Muscle layer of colon (tissue), 2 donors: ENCODE measurements around the gene DNM1.

ENCODE experiments used
- H3K27ac ChIP-seq: one replicate; pipeline ENCODE4 v1.7.0; 2013; ENCODE audit warnings: low read depth, mild to moderate bottlenecking, low read length, moderate library complexity
- H3K27me3 ChIP-seq, 2 donors: one replicate each; pipeline ENCODE4 v1.7.0; 2013; ENCODE audit warnings: low read length in 2 of 2, mild to moderate bottlenecking in 2 of 2; ENCODE audit not compliant: insufficient read depth in 2 of 2, control insufficient read depth in 1 of 2
- H3K36me3 ChIP-seq: one replicate; pipeline ENCODE4 v1.7.0; 2013; ENCODE audit warnings: mild to moderate bottlenecking, low read length; ENCODE audit not compliant: insufficient read depth
- H3K4me1 ChIP-seq: one replicate; pipeline ENCODE4 v1.7.0; 2013; ENCODE audit warnings: mild to moderate bottlenecking, low read length; ENCODE audit not compliant: insufficient read depth
- H3K4me3 ChIP-seq, 2 donors: one replicate each; pipeline ENCODE4 v1.7.0; 2013; ENCODE audit warnings: low read length in 2 of 2, low read depth in 1 of 2, mild to moderate bottlenecking in 1 of 2, moderate library complexity in 1 of 2
- H3K9ac ChIP-seq: one replicate; pipeline ENCODE4 v1.7.0; 2013; ENCODE audit warnings: low read length
- H3K9me3 ChIP-seq: one replicate; pipeline ENCODE4 v1.7.0; 2013; ENCODE audit warnings: mild to moderate bottlenecking, low read length
- donor health status: abdominal sarcoma.
- donor health status: Adenocarcinoma of cecum.

Gene DNM1

GRCh38 chr9:128257907-128258306 is 54.7 kb downstream of the DNM1 start:
- Histone ChIP-seq H3K9ac (no peak overlapping the region), H3K36me3 (peaks cover 61% of the 10 kb centered on the region), H3K27me3 (peaks cover 0 to 3% of the 10 kb centered on the region in 2 donors), H3K4me3 (no peak overlapping the region), H3K4me1 (no peaks in the 10 kb centered on the region), H3K9me3 (no peaks in the 10 kb centered on the region), H3K27ac (no peak overlapping the region)

DNA sequence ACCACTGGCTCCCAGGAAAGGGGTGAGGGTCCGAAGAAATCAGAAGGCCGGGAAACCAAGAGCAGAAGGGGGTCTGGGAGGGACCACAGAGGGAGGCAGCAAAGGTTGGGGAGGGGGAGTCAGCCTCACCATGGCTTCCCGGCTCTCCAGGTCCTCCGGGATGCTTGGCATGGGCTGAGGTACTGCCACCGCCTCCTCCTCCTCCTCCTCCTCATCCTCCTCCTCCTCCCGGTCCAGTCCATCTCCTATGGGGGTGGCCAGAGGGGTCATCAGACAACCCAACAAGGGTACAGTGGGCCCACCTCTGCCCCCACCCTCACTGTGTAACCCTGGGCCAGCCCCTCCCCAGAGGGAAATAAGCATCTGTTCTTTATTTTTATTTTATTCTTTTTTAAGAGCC is 55.1 kb downstream of the DNM1 start:
- H3K9ac ChIP-seq, result no peak overlapping the region
- no peak overlapping the region for H3K27ac ChIP-seq
- no peaks in the 10 kb centered on the region for H3K4me1 ChIP-seq
- H3K4me3 ChIP-seq, result no peak overlapping the region
- H3K9me3 ChIP-seq, result no peaks in the 10 kb centered on the region
- peaks cover 0 to under 1% of the 10 kb centered on the region in 2 donors for H3K27me3 ChIP-seq
- peaks cover 61% of the 10 kb centered on the region for H3K36me3 ChIP-seq

GRCh38 chr9:128259156-128259555 is 56.0 kb downstream of the DNM1 start:
- no peak overlapping the region for H3K9ac ChIP-seq
- H3K4me1 ChIP-seq, result no peaks in the 10 kb centered on the region
- H3K27ac ChIP-seq, result no peak overlapping the region
- no peaks in the 10 kb centered on the region for H3K9me3 ChIP-seq
- H3K27me3 ChIP-seq, result no peaks in the 10 kb centered on the region
- H3K4me3 ChIP-seq, result no peak overlapping the region
- peaks cover 61% of the 10 kb centered on the region for H3K36me3 ChIP-seq

DNA sequence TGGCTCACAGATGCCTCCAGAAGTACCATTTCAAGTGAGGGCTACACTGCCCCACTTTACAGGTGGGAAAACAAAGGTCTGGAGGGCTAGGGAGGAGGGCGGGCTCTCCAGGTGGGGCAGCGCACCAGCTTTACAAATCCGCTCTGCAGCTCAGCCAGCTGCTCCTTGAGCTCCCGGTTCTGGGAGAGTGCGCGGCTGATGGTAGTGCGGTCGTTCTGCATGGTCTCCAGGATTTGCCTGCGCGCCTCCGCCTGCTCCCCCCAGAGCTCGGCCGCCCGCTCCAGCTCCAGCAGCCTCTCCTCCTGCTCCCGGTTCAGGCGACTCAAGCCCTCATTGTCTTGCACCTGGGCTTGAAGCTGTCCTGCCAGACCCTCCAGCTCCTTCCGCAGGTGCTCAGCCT is 57.2 kb downstream of the DNM1 start:
- Histone ChIP-seq H3K4me3 (no peak overlapping the region), H3K27ac (no peak overlapping the region), H3K4me1 (no peaks in the 10 kb centered on the region), H3K27me3 (no peaks in the 10 kb centered on the region), H3K36me3 (peaks cover 68% of the 10 kb centered on the region), H3K9me3 (no peaks in the 10 kb centered on the region), H3K9ac (no peak overlapping the region)

GRCh38 chr9:128262687-128263086 is 59.5 kb downstream of the DNM1 start:
- no peak overlapping the region for H3K4me3 ChIP-seq
- no peaks in the 10 kb centered on the region for H3K27me3 ChIP-seq
- no peaks in the 10 kb centered on the region for H3K4me1 ChIP-seq
- no peaks in the 10 kb centered on the region for H3K9me3 ChIP-seq
- no peak overlapping the region for H3K9ac ChIP-seq
- no peak overlapping the region for H3K27ac ChIP-seq
- peaks cover 81% of the 10 kb centered on the region for H3K36me3 ChIP-seq

- Histone ChIP-seq H3K4me3 (no peak overlapping the region), H3K4me1 (no peaks in the 10 kb centered on the region), H3K36me3 (peaks cover 69% of the 10 kb centered on the region), H3K9ac (no peak overlapping the region), H3K27me3 (no peaks in the 10 kb centered on the region), H3K27ac (no peak overlapping the region), H3K9me3 (no peaks in the 10 kb centered on the region)
Measured at GRCh38 chr9:128265348-128265847, 62.2 kb downstream of the DNM1 start.

- Histone ChIP-seq H3K9me3 (no peaks in the 10 kb centered on the region), H3K27ac (no peak overlapping the region), H3K9ac (no peak overlapping the region), H3K4me1 (no peaks in the 10 kb centered on the region), H3K27me3 (no peaks in the 10 kb centered on the region), H3K36me3 (peaks cover 66% of the 10 kb centered on the region), H3K4me3 (no peak overlapping the region)
Measured at GRCh38 chr9:128266868-128267590, 63.9 kb downstream of the DNM1 start.

- H3K9ac ChIP-seq, result no peak overlapping the region
- H3K27ac ChIP-seq, result no peak overlapping the region
- H3K4me1 ChIP-seq, result peaks cover 14% of the 10 kb centered on the region
- no peaks in the 10 kb centered on the region for H3K27me3 ChIP-seq
- H3K4me3 ChIP-seq, result no peak overlapping the region
- peaks cover 56% of the 10 kb centered on the region for H3K36me3 ChIP-seq
- no peaks in the 10 kb centered on the region for H3K9me3 ChIP-seq
Measured at GRCh38 chr9:128271112-128271511, 67.9 kb downstream of the DNM1 start.

GRCh38 chr9:128271512-128271911 is 68.3 kb downstream of the DNM1 start:
- Histone ChIP-seq H3K4me1 (peaks cover 15% of the 10 kb centered on the region), H3K36me3 (peaks cover 52% of the 10 kb centered on the region), H3K27me3 (no peaks in the 10 kb centered on the region), H3K9ac (no peak overlapping the region), H3K9me3 (no peaks in the 10 kb centered on the region), H3K27ac (no peak overlapping the region), H3K4me3 (no peak overlapping the region)

GRCh38 chr9:128274245-128274644 is 71.1 kb downstream of the DNM1 start:
- Histone ChIP-seq H3K36me3 (peaks cover 27% of the 10 kb centered on the region), H3K9ac (no peak overlapping the region), H3K4me1 (peaks cover 26% of the 10 kb centered on the region), H3K27ac (no peak overlapping the region), H3K9me3 (no peaks in the 10 kb centered on the region), H3K4me3 (peak overlapping the region in 1 of 2 donors; percentile 98), H3K27me3 (no peaks in the 10 kb centered on the region)

- H3K9me3 ChIP-seq, result no peaks in the 10 kb centered on the region
- peaks cover 26% of the 10 kb centered on the region for H3K4me1 ChIP-seq
- peak within 1 kb of the TSS; percentile 99 for H3K27ac ChIP-seq
- peaks cover 27% of the 10 kb centered on the region for H3K36me3 ChIP-seq
- peak within 1 kb of the TSS; percentile 71 to 98 for H3K4me3 ChIP-seq
- peak within 1 kb of the TSS; percentile 87 for H3K9ac ChIP-seq
- H3K27me3 ChIP-seq, result no peaks in the 10 kb centered on the region
Measured at GRCh38 chr9:128275198-128276007, 72.2 kb downstream of the DNM1 start, which contains the start of gene GOLGA2. Gene GOLGA2 (minus strand): TSS chr9:128276007. CDS start chr9:128275976, 31 bp downstream.
